OCI-LY3 (cell line): ENCODE results near the gene GSG1.
"Not testable (repeated sequence)": the region's sequence is repeated elsewhere in the genome, so short reads cannot be mapped to it uniquely, and the experiment has no call there.

Experiments
- H2AFZ ChIP-seq: fragments of 200-600, 300-600 bp; shearing (Covaris generic); 2 replicates; pipeline ENCODE4 v1.6.0; 2014; ENCODE audit warnings: antibody characterized with exemption, low read depth, low read length
- H3K27ac ChIP-seq: fragments of 200-600, 300-600 bp; sonication (generic); 2 replicates; pipeline ENCODE4 v1.5.1; 2014; ENCODE audit warnings: mild to moderate bottlenecking, low read length, moderate library complexity, mixed read lengths
- H3K27me3 ChIP-seq: fragments of 200-600, 300-600 bp; sonication (generic); 2 replicates; pipeline ENCODE4 v1.6.1; 2014; ENCODE audit warnings: low read depth, low read length, mixed read lengths
- H3K36me3 ChIP-seq: fragments of 200-600, 300-600 bp; sonication (generic); replicated peaks from 2 replicates; pipeline ENCODE3; 2014; ENCODE audit warnings: low read depth, low read length, mixed read lengths
- H3K4me1 ChIP-seq: fragments of 300-600, 200-600 bp; sonication (generic); 2 replicates; pipeline ENCODE4 v1.6.1; 2014; ENCODE audit warnings: low read length, mixed read lengths
- H3K4me2 ChIP-seq: fragments of 200-600, 300-600 bp; sonication (generic); 2 replicates; pipeline ENCODE4 v1.6.1; 2014; ENCODE audit warnings: low read length, mixed read lengths
- H3K4me3 ChIP-seq: fragments of 300-600, 200-600 bp; sonication (generic); 2 replicates; pipeline ENCODE4 v1.5.1; 2014; ENCODE audit warnings: antibody characterized with exemption, mild to moderate bottlenecking, low read length, moderate library complexity
- H3K79me2 ChIP-seq: fragments of 300-600, 200-600 bp; shearing (Covaris generic); 2 replicates; pipeline ENCODE4 v1.6.1; 2014; ENCODE audit warnings: mild to moderate bottlenecking, low read length, mixed read lengths
- H3K9ac ChIP-seq: fragments of 300-600, 200-600 bp; shearing (Covaris generic); 2 replicates; pipeline ENCODE4 v1.6.0; 2014; ENCODE audit warnings: mild to moderate bottlenecking, low read length, moderate library complexity
- H3K9me3 ChIP-seq: fragments of 200-600, 300-600 bp; shearing (Covaris generic); 2 replicates; pipeline ENCODE4 v1.6.1; 2014; ENCODE audit warnings: low read length, mixed read lengths; ENCODE audit not compliant: insufficient read depth
- H4K20me1 ChIP-seq: fragments of 200-600, 300-600 bp; sonication (generic); 2 replicates; pipeline ENCODE4 v1.6.1; 2016; ENCODE audit warnings: low read length, mixed read lengths; ENCODE audit not compliant: insufficient read depth
- EZH2phosphoT487 ChIP-seq: fragments of 200-600 bp; shearing (Covaris generic); IDR thresholded peaks from 2 replicates; pipeline ENCODE4 v1.6.1; 2018; ENCODE audit warnings: antibody characterized with exemption, mixed run types, low read depth
- TF ChIP-seq, protein P1 (sequence below): fragments of 200-600, 300-600 bp; sonication (generic); IDR thresholded peaks from 2 replicates; pipeline ENCODE4 v1.5.1; 2014; ENCODE audit warnings: antibody characterized with exemption, low read length, low read depth

GSG1 gene

DNA sequence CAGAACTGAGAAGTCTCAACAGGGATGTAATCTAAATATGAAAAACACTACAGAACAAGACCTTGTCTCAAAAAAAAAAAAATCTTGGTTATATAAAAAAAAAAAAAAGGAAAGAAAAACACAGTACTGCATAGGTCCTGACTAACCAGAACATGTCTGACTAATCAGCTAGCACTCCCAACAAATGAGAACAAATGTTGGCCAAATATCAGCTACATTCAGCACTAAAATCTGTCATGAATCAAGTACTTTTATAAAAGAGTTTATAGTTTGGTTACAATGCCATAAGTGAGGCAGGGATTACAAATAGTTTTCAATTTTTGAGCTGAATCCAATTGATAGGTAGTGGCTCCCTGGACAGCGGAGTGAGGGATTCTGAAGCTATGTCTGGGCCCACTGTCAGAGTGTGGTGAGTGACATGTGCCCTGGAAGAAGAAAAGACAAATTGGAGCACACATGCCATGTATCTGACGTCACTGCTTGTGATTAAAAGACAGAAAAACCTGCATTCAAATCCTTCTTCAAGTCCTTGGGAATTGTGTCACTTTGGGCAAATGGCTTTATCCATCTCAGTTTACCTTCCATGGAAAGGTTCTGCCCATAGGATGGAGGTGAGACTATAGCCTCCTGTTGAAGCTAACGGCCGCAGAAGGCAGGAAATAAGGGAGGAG, 64.8 kb downstream of the GSG1 start:
- H3K4me3 ChIP-seq: no peak overlapping the region
- no peak overlapping the region for H3K4me2 ChIP-seq
- no peaks in the 10 kb centered on the region for H4K20me1 ChIP-seq
- no peak overlapping the region for H3K27ac ChIP-seq
- H3K4me1 ChIP-seq: peaks cover 8% of the 10 kb centered on the region
- no peak overlapping the region for H3K9ac ChIP-seq
- peaks cover 16% of the 10 kb centered on the region for H3K27me3 ChIP-seq
- TF ChIP-seq, protein P1, sequence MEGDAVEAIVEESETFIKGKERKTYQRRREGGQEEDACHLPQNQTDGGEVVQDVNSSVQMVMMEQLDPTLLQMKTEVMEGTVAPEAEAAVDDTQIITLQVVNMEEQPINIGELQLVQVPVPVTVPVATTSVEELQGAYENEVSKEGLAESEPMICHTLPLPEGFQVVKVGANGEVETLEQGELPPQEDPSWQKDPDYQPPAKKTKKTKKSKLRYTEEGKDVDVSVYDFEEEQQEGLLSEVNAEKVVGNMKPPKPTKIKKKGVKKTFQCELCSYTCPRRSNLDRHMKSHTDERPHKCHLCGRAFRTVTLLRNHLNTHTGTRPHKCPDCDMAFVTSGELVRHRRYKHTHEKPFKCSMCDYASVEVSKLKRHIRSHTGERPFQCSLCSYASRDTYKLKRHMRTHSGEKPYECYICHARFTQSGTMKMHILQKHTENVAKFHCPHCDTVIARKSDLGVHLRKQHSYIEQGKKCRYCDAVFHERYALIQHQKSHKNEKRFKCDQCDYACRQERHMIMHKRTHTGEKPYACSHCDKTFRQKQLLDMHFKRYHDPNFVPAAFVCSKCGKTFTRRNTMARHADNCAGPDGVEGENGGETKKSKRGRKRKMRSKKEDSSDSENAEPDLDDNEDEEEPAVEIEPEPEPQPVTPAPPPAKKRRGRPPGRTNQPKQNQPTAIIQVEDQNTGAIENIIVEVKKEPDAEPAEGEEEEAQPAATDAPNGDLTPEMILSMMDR: no peak
- H3K36me3 ChIP-seq: no peaks in the 10 kb centered on the region
- no peaks in the 10 kb centered on the region for H3K79me2 ChIP-seq
- H3K9me3 ChIP-seq: no peaks in the 10 kb centered on the region
- H2AFZ ChIP-seq: no peak overlapping the region

DNA sequence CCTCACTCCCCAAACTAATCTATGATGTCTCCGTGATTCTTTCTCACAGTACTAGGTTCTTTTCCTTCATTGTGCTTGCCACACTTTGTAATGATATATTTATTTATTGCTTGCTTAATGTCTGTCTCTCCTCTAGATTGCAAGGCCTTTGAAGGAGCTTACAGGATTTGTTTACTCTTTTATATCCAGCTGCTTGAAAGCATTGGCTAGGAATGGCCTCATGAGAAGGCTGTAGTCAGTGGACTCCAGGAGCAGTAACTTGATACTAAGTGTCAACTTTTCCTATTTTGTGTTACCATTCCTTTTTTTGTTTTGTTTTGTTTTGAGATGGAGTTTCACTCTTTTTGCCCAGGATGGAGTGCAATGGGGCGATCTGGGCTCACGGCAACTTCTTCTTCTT, 66.6 kb downstream of the GSG1 start:
- Histone ChIP-seq H3K9me3 (no peaks in the 10 kb centered on the region), H3K4me1 (peaks cover 8% of the 10 kb centered on the region), H3K4me2 (no peak overlapping the region), H3K27ac (no peak overlapping the region), H3K79me2 (no peaks in the 10 kb centered on the region), H3K9ac (no peak overlapping the region), H4K20me1 (no peaks in the 10 kb centered on the region), H3K36me3 (no peaks in the 10 kb centered on the region), H3K27me3 (peaks cover 9% of the 10 kb centered on the region; the same call in 1 of the 2 replicates), H2AFZ (no peak overlapping the region), H3K4me3 (no peak overlapping the region)
- TF ChIP-seq, protein P1: no peak
- no peak for TF ChIP-seq EZH2phosphoT487

DNA sequence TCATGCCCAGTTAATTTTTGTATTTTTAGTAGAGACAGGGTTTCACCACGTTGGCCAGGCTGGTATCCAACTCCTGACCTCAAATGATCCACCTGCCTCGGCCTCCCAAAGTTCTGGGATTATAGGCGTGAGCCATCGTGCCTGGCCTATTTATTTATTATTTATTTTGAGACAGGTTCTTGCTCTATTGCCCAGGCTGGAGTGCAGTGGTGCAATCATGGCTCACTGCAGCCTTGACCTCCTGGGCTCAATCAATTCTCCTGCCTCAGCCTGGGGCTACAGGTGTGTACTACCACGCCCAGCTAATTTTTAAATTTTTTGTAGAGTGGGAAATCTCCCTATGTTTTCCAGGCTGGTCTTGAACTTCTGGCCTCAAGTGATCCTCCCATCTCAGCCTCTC, 68.1 kb downstream of the GSG1 start:
- not testable (repeated sequence) for H3K27ac ChIP-seq, H3K36me3 ChIP-seq, H3K4me3 ChIP-seq, H3K9ac ChIP-seq, H3K79me2 ChIP-seq, H3K4me2 ChIP-seq, H4K20me1 ChIP-seq, H3K4me1 ChIP-seq, H2AFZ ChIP-seq, H3K9me3 ChIP-seq
- peaks cover 15% of the 10 kb centered on the region for H3K27me3 ChIP-seq
